ENCODE data around the gene B4GALT2.

B4GALT2 gene

DNA sequence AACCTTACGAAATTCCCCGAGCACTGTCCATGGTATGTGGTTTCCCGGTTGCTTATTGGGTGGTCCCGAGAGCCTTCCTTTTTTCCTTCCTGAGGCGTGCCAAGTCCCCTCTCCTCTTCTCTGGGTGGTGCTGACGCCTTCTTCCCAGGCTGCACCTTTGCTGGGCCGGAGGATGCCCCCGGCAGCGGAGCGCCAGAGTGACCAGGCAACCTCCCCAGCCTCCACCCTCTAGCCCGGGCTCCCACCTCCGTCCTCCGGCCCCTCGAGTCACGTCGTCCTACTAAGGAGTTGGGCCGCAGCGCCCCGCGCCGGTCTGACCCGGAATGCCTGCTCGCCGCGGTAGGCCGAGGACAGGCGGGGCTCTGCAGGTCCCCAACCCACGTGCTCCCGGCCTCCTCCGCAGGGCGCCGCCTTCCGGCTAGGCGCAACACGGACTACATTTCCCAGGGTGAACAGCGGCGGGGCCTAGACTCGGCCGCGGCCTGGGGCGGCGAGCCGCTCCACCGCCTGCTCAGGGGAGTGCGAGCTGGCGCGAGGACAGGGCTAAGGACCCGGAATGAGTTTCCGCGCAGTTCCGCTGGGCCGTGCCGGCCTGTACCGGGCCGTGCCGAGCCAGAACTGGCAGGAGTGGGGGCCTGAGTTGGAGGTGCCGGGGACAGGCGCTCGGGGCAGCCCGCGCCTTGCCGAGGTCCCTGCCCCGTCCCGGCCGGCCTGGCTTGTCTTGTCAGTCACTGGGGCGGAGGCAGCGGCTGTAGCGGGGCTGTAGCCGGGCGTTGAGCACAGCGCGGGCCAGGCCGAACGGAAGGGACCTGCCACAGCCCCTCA is 32.6 kb upstream of the B4GALT2 start, which contains the start of gene IPO13:
Gene IPO13 (plus strand): TSS at position 715 of the 825 bp plus-strand sequence. CDS start 651 bp downstream, outside the sequence.
- ATAC-seq: peak; percentile 95 to 96

GRCh38 chr1:43947061-43947873 is 31.7 kb upstream of the B4GALT2 start:
- ATAC-seq: no peak

DNA sequence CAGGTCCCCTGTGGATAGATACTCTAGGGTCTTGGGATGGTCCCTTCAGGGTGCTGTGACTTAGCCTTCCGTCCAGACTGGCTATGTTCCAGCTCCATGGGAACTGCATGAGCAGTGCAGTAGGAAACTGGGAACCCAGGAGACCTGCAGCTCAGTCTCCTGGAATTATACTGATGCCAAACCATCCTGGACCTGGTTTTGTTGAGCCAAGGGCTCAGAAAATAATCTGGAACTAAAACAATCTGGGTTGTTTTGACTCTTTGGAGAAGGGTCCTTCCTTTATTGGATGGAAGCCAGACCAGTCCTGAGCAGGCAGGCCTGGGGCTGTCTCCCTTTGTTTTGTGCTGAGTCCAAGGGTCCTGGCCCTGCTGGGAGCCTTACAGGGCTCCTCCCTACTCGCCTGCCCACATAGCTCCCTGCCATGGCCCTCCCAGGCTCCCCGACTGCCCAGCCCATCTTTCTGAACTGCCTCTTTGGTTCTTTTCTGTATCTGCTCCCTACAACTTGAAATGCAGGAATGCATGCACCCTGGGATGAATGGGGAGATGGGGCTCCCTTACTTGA is 31.1 kb upstream of the B4GALT2 start:
- ATAC-seq: no peak

DNA sequence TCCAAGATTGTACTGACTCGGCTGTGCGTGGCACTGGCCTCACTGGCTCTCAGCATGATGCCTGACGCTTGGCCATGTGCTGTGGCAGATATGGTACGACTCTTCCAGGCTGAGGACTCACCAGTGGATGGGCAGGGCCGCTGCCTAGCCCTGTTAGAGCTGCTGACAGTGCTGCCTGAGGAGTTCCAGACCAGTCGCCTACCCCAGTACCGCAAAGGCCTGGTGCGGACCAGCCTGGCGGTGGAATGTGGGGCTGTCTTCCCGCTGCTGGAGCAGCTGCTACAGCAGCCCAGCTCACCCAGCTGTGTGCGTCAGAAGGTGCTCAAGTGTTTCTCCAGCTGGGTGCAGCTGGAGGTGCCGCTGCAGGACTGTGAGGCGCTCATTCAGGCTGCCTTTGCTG is 29.3 kb upstream of the B4GALT2 start:
- ATAC-seq: no peak

GRCh38 chr1:43951021-43951985 is 27.7 kb upstream of the B4GALT2 start:
- no peak for ATAC-seq

DNA sequence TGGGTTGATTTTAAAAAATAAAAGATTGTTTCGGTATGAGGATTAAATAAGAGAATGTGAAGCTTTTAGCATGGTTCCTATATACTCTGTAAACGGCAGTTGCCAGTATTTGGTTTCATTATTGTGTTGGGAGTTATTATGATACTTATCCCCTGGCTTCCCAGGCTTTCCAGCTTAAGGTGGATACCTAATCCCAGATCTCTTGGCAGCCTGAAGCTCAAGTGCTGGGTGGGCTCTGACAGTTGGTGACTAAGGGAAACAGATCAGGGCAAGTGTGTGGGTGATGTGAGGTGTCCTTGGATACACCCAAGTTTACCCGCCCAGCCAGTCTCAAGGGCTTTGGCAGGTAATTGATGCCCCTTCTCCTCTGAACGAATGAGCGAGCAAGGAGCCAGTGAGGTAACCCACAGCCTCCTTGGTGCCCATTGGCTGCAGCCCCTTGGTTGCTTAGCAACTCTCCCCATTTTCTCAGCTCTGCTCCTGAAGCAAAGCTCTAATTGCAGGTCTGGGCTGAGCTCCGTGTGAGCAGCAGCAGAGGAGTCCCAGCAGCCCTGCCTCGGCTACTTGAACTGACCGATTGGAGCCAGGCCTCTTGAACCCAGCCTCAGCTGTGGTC is 26.2 kb upstream of the B4GALT2 start:
- ATAC-seq: no peak

- no peak for ATAC-seq
Observed at GRCh38 chr1:43953361-43953760, 25.6 kb upstream of the B4GALT2 start.

GRCh38 chr1:43954036-43954435 is 25.0 kb upstream of the B4GALT2 start:
- no peak for ATAC-seq

DNA sequence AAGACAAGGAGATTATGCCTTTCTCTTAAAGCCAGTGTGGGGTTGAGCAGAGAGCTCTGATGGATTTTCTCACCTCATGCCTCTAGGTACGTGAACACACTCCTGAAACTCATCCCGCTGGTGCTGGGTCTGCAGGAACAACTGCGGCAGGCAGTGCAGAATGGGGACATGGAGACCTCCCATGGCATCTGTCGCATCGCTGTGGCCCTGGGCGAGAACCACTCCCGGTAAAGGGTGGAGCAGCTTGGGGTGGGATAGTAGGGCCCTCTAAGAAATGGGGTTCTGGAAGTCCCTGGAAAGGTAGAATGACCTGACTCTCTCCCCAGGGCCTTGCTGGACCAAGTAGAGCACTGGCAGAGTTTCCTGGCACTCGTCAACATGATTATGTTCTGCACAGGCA is 22.8 kb upstream of the B4GALT2 start:
- no peak for ATAC-seq

- no peak for ATAC-seq
Observed at GRCh38 chr1:43957407-43958040, 21.5 kb upstream of the B4GALT2 start.

DNA sequence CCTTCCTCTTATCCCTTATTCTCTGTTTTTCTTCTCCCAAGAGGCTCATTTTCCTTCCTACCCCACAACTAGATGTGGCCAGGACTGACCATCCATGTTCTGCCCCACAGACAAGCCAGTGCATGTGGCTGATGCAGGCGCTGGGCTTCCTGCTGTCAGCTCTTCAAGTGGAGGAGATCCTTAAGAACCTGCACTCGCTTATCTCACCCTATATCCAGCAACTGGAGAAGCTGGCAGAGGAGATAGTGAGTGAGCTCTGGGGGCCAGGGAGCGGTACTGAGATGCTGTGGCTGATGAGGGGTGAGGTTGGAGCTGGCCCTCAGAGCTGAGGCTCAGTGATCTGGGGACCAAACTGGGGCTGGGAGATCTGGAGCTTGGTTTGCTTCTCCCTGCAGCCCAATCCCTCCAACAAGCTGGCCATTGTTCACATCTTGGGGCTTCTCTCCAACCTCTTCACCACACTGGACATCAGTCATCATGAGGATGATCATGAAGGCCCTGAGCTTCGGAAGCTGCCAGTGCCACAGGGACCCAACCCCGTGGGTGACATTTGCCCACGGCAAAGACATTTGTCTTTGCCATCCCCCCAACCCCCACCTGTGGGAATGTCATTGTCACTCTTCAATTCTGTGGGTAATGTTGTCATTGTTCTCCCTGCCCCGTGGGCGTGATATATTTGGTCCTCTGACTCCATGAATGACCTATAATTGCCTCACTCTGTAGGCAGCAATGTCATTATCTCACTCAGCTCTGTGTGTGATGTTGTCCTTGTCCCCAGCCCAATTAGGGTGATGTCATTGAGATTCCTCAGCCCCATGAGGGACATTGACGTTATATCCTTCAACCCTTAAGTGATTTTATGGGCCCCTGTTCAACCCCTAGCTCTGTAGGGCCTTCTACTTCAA is 20.4 kb upstream of the B4GALT2 start:
- no peak for ATAC-seq

GRCh38 chr1:43960798-43961197 is 18.2 kb upstream of the B4GALT2 start:
- no peak for ATAC-seq

DNA sequence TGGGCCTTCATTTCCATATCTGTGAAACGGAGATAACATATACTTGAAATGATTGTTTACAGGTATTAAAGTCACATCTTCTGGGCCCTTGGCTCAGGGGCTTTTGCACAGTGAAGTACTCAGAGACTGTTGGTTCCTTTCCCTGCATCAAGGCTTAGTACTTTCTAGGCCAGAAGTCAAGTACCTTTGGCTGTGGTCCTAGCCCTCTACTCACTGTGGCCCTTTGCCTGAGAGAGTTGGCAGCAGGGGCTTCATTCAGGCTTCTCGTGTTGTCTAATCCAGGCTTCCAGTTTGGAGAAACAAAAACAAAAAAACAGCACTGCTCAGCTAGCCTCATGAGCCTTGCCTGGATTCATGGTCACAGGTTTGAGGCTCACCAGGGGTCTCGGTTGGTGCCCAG is 17.3 kb upstream of the B4GALT2 start:
- no peak for ATAC-seq

DNA sequence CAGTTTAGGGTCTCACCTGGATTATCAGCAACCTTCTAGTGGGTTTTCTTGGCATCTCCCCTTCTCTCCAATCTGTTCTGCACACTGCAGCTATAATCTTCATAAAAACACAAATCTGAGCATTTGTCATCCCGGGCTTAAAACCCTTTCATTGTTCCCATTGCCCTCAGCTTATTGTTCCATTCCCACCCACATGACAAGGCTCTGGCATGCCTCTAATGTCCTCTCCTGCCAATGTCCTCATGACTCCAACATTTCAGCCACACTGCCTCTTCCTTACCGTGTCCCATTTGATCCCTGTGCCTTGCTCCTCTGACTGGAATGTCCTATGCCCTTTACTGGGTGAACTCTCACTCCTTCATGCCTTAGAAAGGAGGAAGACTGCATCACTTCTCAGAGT is 16.7 kb upstream of the B4GALT2 start:
- no peak for ATAC-seq

DNA sequence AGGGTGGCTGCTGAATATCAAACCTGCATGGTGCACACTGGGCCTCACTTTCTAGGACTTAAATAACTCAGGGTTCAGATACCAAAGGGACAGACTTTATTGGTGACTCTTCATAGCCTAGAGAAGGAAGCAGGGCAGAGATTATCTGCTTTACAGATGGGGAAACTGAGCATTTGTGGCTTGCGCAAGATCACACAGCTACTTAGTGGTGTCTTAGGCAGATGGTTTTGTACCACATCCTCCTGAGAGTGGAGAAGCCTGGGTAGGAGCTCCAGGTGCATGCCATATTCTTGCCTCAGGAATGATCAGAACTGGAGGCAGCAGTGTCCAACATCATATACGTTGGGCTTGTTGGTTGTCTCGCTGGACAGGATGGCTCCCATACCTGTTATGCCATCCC is 16.0 kb upstream of the B4GALT2 start:
- no peak for ATAC-seq

DNA sequence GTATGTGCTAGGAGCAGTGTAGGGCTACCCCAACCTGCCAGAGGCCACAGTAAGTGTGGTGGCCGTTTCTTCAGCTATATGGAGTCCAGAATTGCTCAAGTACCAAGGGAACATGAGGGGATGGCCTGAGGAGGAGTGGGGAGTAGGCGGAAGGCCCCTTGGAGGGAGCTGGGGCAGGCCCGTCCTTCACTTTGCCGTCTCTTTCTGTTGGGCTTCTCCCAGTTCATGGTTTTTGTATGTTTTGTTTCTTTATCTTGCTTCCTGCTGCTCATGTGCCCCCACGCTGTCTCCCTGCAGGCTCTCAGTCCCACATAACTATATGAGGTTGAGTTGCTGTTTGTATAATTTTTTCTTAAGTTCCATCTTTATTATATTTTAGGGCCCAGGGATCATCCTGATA is 15.1 kb upstream of the B4GALT2 start:
- ATAC-seq: no peak

DNA sequence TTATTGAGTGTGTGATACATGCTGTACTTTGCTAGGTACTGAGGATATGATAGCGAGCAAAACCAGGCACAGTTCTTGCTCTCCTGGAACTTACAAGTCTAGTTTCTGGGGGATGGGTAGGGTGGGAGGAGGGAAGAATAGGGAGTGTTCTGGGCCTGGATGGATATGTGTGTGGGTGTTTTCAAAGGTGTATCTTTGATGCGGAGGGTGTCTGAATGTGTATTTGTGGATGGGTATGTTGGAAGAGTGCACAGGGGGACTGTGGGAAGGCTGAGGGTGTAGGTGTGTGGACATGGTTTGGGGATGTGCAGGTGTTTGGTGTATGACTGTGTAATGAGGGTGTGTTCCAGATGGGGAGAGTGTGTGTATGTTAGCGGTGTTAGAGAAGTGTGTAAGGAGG is 13.7 kb upstream of the B4GALT2 start:
- no peak for ATAC-seq

- no peak for ATAC-seq
Observed at GRCh38 chr1:43968348-43968948, 10.6 kb upstream of the B4GALT2 start.

- no peak for ATAC-seq
Observed at GRCh38 chr1:43969416-43969745, 9.6 kb upstream of the B4GALT2 start.

Measured in activated CD4-positive, CD25-positive, alpha-beta regulatory T cell treated with anti-CD3 and anti-CD28 coated beads, Interleukin-2, amount 50 U/mL, for 24 hours (primary cell).